ENCODE measurements around the gene PHKG1.

- TF ChIP-seq POLR2AphosphoS5 (IDR thresholded peaks at IDR 0.05; ENCODE audit: borderline replicate concordance, low read depth, low read length) (no peak), EZH2 (IDR thresholded peaks at IDR 0.05) (no peak)
These were observed 4.9 kb upstream of the PHKG1 start for GRCh38 chr7:56097700-56098099.

Measured in SK-N-MC (cell line).